ENCODE measurements around the gene MIDN.
A peak's percentile ranks its signal among the peaks of the same experiment; 100 is the strongest.

Gene MIDN

GRCh38 chr19:1269478-1270212, 21.3 kb downstream of the MIDN start (continued):
- no peak for TF ChIP-seq ZNF707 (tag by site-specific recombination; IDR thresholded peaks at IDR 0.05)
- no peak for TF ChIP-seq ZNF555 (tag by site-specific recombination; conservative IDR thresholded peaks at IDR 0.05)
- no peak for TF ChIP-seq ZNF114 (tag by site-specific recombination; IDR thresholded peaks at IDR 0.05)
- TF ChIP-seq ZNF416 (tag by site-specific recombination; IDR thresholded peaks at IDR 0.05): no peak
- no peak for TF ChIP-seq HOXC10 (CRISPR knock-in tag; IDR thresholded peaks at IDR 0.05)
- no peak for TF ChIP-seq ZNF391 (tag by site-specific recombination; IDR thresholded peaks at IDR 0.05; ENCODE audit: borderline replicate concordance, low read depth)
- no peak for TF ChIP-seq ZNF830 (tag by site-specific recombination; IDR thresholded peaks at IDR 0.05; ENCODE audit: low read depth)
- peak; percentile 60; the same call in 1 of the 2 replicates for TF ChIP-seq ZNF610 (tag by site-specific recombination; IDR thresholded peaks at IDR 0.05; ENCODE audit: borderline replicate concordance)
- TF ChIP-seq PRDM6 (tag by site-specific recombination; IDR thresholded peaks at IDR 0.05): no peak
- TF ChIP-seq ZNF514 (tag by site-specific recombination; IDR thresholded peaks at IDR 0.05): no peak
- no peak for TF ChIP-seq ZNF221 (tag by site-specific recombination; IDR thresholded peaks at IDR 0.05; ENCODE audit: borderline replicate concordance)
- no peak for TF ChIP-seq ZNF670 (tag by site-specific recombination; IDR thresholded peaks at IDR 0.05; ENCODE audit: low read depth)
- no peak for TF ChIP-seq ZBTB49 (tag by site-specific recombination; IDR thresholded peaks at IDR 0.05; ENCODE audit: low read depth)
- no peak for TF ChIP-seq OSR2 (tag by site-specific recombination; IDR thresholded peaks at IDR 0.05)
- peak; percentile 30; the same call in 1 of the 2 replicates for TF ChIP-seq IKZF3 (tag by site-specific recombination; IDR thresholded peaks at IDR 0.05)
- TF ChIP-seq REST (tag by site-specific recombination; IDR thresholded peaks at IDR 0.05): no peak
- TF ChIP-seq WT1 (tag by site-specific recombination; IDR thresholded peaks at IDR 0.05): peak; percentile 52; the same call in 1 of the 2 replicates
- TF ChIP-seq ZNF580 (tag by site-specific recombination; IDR thresholded peaks at IDR 0.05): no peak
- peak; percentile 56; the same call in 1 of the 2 replicates for TF ChIP-seq ZBTB20 (tag by site-specific recombination; IDR thresholded peaks at IDR 0.05)
- TF ChIP-seq ZNF311 (tag by site-specific recombination; IDR thresholded peaks at IDR 0.05; ENCODE audit: borderline replicate concordance): no peak
- TF ChIP-seq GLI2 (tag by site-specific recombination; IDR thresholded peaks at IDR 0.05; ENCODE audit: borderline replicate concordance, low read depth): no peak
- TF ChIP-seq ATF2 (tag by site-specific recombination; IDR thresholded peaks at IDR 0.05; ENCODE audit: low read depth): no peak
- 0 out of 2 replicates have a peak, but pooled peaks have one; percentile 49 for TF ChIP-seq PRDM2 (tag by site-specific recombination; IDR thresholded peaks at IDR 0.05; ENCODE audit: borderline replicate concordance)
- TF ChIP-seq ZSCAN16 (tag by site-specific recombination; IDR thresholded peaks at IDR 0.05): no peak
